Measurements from ENCODE around the gene MSRB1.

The MSRB1 gene

GRCh38 chr16:1984347-1985225 is 41.6 kb upstream of the MSRB1 start:
- Histone ChIP-seq H3K9ac (ENCODE audit: low read length) (peak overlapping the region; percentile 27), H3K9me3 (ENCODE audit: low read length) (no peaks in the 10 kb centered on the region), H3K4me1 (ENCODE audit: insufficient read depth, low read length) (peaks cover 14% of the 10 kb centered on the region), H3K27ac (ENCODE audit: low read depth, low read length) (peak overlapping the region; percentile 63), H3K36me3 (ENCODE audit: insufficient read depth, low read length) (peaks cover 15% of the 10 kb centered on the region), H3K27me3 (ENCODE audit: control insufficient read depth in 1 of 2, insufficient read depth in 2 of 2, low read length in 2 of 2) (peaks cover 31 to 47% of the 10 kb centered on the region in 2 donors), H3K4me3 (ENCODE audit: low read depth in 1 of 2, low read length in 2 of 2) (peak overlapping the region; percentile 61 to 87)

GRCh38 chr16:1983544-1984346 is 40.7 kb upstream of the MSRB1 start, which contains the start of gene GFER:
Gene GFER, plus strand, starts transcription at chr16:1984193. Its CDS starts 26 bp downstream, at chr16:1984219.
- Histone ChIP-seq H3K9me3 (ENCODE audit: low read length) (no peaks in the 10 kb centered on the region), H3K36me3 (ENCODE audit: insufficient read depth, low read length) (peaks cover 15% of the 10 kb centered on the region), H3K27ac (ENCODE audit: low read depth, low read length) (peak within 1 kb of the TSS; percentile 63), H3K4me1 (ENCODE audit: insufficient read depth, low read length) (peaks cover 14% of the 10 kb centered on the region), H3K4me3 (ENCODE audit: low read depth in 1 of 2, low read length in 2 of 2) (peak within 1 kb of the TSS; percentile 61 to 87), H3K27me3 (ENCODE audit: control insufficient read depth in 1 of 2, insufficient read depth in 2 of 2, low read length in 2 of 2) (peaks cover 22 to 47% of the 10 kb centered on the region in 2 donors), H3K9ac (ENCODE audit: low read length) (peak within 1 kb of the TSS; percentile 27)

GRCh38 chr16:1982991-1983543 is 40.1 kb upstream of the MSRB1 start:
- Histone ChIP-seq H3K9ac (ENCODE audit: low read length) (no peak overlapping the region), H3K27me3 (ENCODE audit: control insufficient read depth in 1 of 2, insufficient read depth in 2 of 2, low read length in 2 of 2) (peaks cover 19 to 50% of the 10 kb centered on the region in 2 donors), H3K36me3 (ENCODE audit: insufficient read depth, low read length) (peaks cover 15% of the 10 kb centered on the region), H3K27ac (ENCODE audit: low read depth, low read length) (no peak overlapping the region), H3K9me3 (ENCODE audit: low read length) (no peaks in the 10 kb centered on the region), H3K4me3 (ENCODE audit: low read depth in 1 of 2, low read length in 2 of 2) (peak overlapping the region; percentile 61 to 87), H3K4me1 (ENCODE audit: insufficient read depth, low read length) (peaks cover 14% of the 10 kb centered on the region)

GRCh38 chr16:1982013-1982433 is 39.0 kb upstream of the MSRB1 start:
- H3K27ac ChIP-seq (ENCODE audit: low read depth, low read length): no peak overlapping the region

GRCh38 chr16:1981398-1981836 is 38.4 kb upstream of the MSRB1 start, which contains the start of gene NOXO1:
Gene NOXO1, minus strand, starts transcription at chr16:1981469. Its CDS starts 290 bp downstream, at chr16:1981179.
- Histone ChIP-seq H3K4me1 (ENCODE audit: insufficient read depth, low read length) (peaks cover 14% of the 10 kb centered on the region), H3K9me3 (ENCODE audit: low read length) (no peaks in the 10 kb centered on the region), H3K36me3 (ENCODE audit: insufficient read depth, low read length) (peaks cover 20% of the 10 kb centered on the region), H3K4me3 (ENCODE audit: low read depth in 1 of 2, low read length in 2 of 2) (no peak within 1 kb of the TSS), H3K9ac (ENCODE audit: low read length) (no peak within 1 kb of the TSS), H3K27me3 (ENCODE audit: control insufficient read depth in 1 of 2, insufficient read depth in 2 of 2, low read length in 2 of 2) (peaks cover 19 to 62% of the 10 kb centered on the region in 2 donors), H3K27ac (ENCODE audit: low read depth, low read length) (no peak within 1 kb of the TSS)

More at GRCh38 chr16:1982013-1982433, 39.0 kb upstream of the MSRB1 start:
- Histone ChIP-seq H3K4me1 (ENCODE audit: insufficient read depth, low read length) (peaks cover 14% of the 10 kb centered on the region), H3K9me3 (ENCODE audit: low read length) (no peaks in the 10 kb centered on the region), H3K4me3 (ENCODE audit: low read depth in 1 of 2, low read length in 2 of 2) (no peak overlapping the region), H3K27me3 (ENCODE audit: control insufficient read depth in 1 of 2, insufficient read depth in 2 of 2, low read length in 2 of 2) (peaks cover 19 to 60% of the 10 kb centered on the region in 2 donors), H3K36me3 (ENCODE audit: insufficient read depth, low read length) (peaks cover 20% of the 10 kb centered on the region), H3K9ac (ENCODE audit: low read length) (no peak overlapping the region)

- H3K9me3 ChIP-seq (ENCODE audit: low read length): no peaks in the 10 kb centered on the region
- H3K36me3 ChIP-seq (ENCODE audit: insufficient read depth, low read length): peaks cover 20% of the 10 kb centered on the region
- H3K4me3 ChIP-seq (ENCODE audit: low read depth in 1 of 2, low read length in 2 of 2): no peak overlapping the region
- H3K27ac ChIP-seq (ENCODE audit: low read depth, low read length): no peak overlapping the region
- no peak overlapping the region for H3K9ac ChIP-seq (ENCODE audit: low read length)
- peaks cover 14% of the 10 kb centered on the region for H3K4me1 ChIP-seq (ENCODE audit: insufficient read depth, low read length)
- peaks cover 22 to 67% of the 10 kb centered on the region in 2 donors for H3K27me3 ChIP-seq (ENCODE audit: control insufficient read depth in 1 of 2, insufficient read depth in 2 of 2, low read length in 2 of 2)
Observed at GRCh38 chr16:1980770-1981087, 37.7 kb upstream of the MSRB1 start.

GRCh38 chr16:1980030-1980769 is 37.2 kb upstream of the MSRB1 start:
- no peak overlapping the region for H3K9ac ChIP-seq (ENCODE audit: low read length)
- H3K36me3 ChIP-seq (ENCODE audit: insufficient read depth, low read length): peaks cover 24% of the 10 kb centered on the region
- no peak overlapping the region for H3K27ac ChIP-seq (ENCODE audit: low read depth, low read length)
- H3K4me3 ChIP-seq (ENCODE audit: low read depth in 1 of 2, low read length in 2 of 2): no peak overlapping the region
- H3K4me1 ChIP-seq (ENCODE audit: insufficient read depth, low read length): peaks cover 11% of the 10 kb centered on the region
- H3K27me3 ChIP-seq (ENCODE audit: control insufficient read depth in 1 of 2, insufficient read depth in 2 of 2, low read length in 2 of 2): peaks cover 22 to 67% of the 10 kb centered on the region in 2 donors
- no peaks in the 10 kb centered on the region for H3K9me3 ChIP-seq (ENCODE audit: low read length)

- Histone ChIP-seq H3K9me3 (ENCODE audit: low read length) (no peaks in the 10 kb centered on the region), H3K9ac (ENCODE audit: low read length) (no peak overlapping the region), H3K27ac (ENCODE audit: low read depth, low read length) (no peak overlapping the region), H3K36me3 (ENCODE audit: insufficient read depth, low read length) (peaks cover 32% of the 10 kb centered on the region), H3K4me3 (ENCODE audit: low read depth in 1 of 2, low read length in 2 of 2) (no peak overlapping the region), H3K4me1 (ENCODE audit: insufficient read depth, low read length) (peaks cover 5% of the 10 kb centered on the region), H3K27me3 (ENCODE audit: control insufficient read depth in 1 of 2, insufficient read depth in 2 of 2, low read length in 2 of 2) (peaks cover 22 to 67% of the 10 kb centered on the region in 2 donors)
Observed at GRCh38 chr16:1979271-1980029, 36.5 kb upstream of the MSRB1 start.

- no peak overlapping the region for H3K9ac ChIP-seq (ENCODE audit: low read length)
- H3K4me3 ChIP-seq (ENCODE audit: low read depth in 1 of 2, low read length in 2 of 2): no peak overlapping the region
- H3K27ac ChIP-seq (ENCODE audit: low read depth, low read length): no peak overlapping the region
- no peaks in the 10 kb centered on the region for H3K9me3 ChIP-seq (ENCODE audit: low read length)
- H3K4me1 ChIP-seq (ENCODE audit: insufficient read depth, low read length): peaks cover 5% of the 10 kb centered on the region
- H3K27me3 ChIP-seq (ENCODE audit: control insufficient read depth in 1 of 2, insufficient read depth in 2 of 2, low read length in 2 of 2): peaks cover 22 to 67% of the 10 kb centered on the region in 2 donors
- peaks cover 34% of the 10 kb centered on the region for H3K36me3 ChIP-seq (ENCODE audit: insufficient read depth, low read length)
Observed at GRCh38 chr16:1978476-1979120, 35.6 kb upstream of the MSRB1 start.

GRCh38 chr16:1977875-1978268 is 34.9 kb upstream of the MSRB1 start:
- peaks cover 8% of the 10 kb centered on the region for H3K4me1 ChIP-seq (ENCODE audit: insufficient read depth, low read length)
- no peak overlapping the region for H3K27ac ChIP-seq (ENCODE audit: low read depth, low read length)
- no peak overlapping the region for H3K9ac ChIP-seq (ENCODE audit: low read length)
- peaks cover 22 to 64% of the 10 kb centered on the region in 2 donors for H3K27me3 ChIP-seq (ENCODE audit: control insufficient read depth in 1 of 2, insufficient read depth in 2 of 2, low read length in 2 of 2)
- H3K36me3 ChIP-seq (ENCODE audit: insufficient read depth, low read length): peaks cover 34% of the 10 kb centered on the region
- H3K4me3 ChIP-seq (ENCODE audit: low read depth in 1 of 2, low read length in 2 of 2): no peak overlapping the region
- no peaks in the 10 kb centered on the region for H3K9me3 ChIP-seq (ENCODE audit: low read length)
